Measurements from ENCODE around the gene PRMT5.

- no peak for TF ChIP-seq POLR2A (IDR thresholded peaks at IDR 0.05)
- TF ChIP-seq, protein P1, sequence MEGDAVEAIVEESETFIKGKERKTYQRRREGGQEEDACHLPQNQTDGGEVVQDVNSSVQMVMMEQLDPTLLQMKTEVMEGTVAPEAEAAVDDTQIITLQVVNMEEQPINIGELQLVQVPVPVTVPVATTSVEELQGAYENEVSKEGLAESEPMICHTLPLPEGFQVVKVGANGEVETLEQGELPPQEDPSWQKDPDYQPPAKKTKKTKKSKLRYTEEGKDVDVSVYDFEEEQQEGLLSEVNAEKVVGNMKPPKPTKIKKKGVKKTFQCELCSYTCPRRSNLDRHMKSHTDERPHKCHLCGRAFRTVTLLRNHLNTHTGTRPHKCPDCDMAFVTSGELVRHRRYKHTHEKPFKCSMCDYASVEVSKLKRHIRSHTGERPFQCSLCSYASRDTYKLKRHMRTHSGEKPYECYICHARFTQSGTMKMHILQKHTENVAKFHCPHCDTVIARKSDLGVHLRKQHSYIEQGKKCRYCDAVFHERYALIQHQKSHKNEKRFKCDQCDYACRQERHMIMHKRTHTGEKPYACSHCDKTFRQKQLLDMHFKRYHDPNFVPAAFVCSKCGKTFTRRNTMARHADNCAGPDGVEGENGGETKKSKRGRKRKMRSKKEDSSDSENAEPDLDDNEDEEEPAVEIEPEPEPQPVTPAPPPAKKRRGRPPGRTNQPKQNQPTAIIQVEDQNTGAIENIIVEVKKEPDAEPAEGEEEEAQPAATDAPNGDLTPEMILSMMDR (IDR thresholded peaks at IDR 0.05) = no peak
- no peak for TF ChIP-seq POLR2AphosphoS5 (IDR thresholded peaks at IDR 0.05; ENCODE audit: insufficient read depth in 1 of 2, low read depth in 1 of 2)
Measured at GRCh38 chr14:22923746-22924145, 5.4 kb downstream of the PRMT5 start.
